HG02852 (cell line): ENCODE data around the gene TPST2.

Experiments used
- ATAC-seq: cut with Tn5 transposase; IDR thresholded peaks from one replicate; pipeline ENCODE4 v1.9.1; 2021; ENCODE audit warnings: mild to moderate bottlenecking, moderate library complexity; ENCODE audit not compliant: unreplicated experiment

Gene TPST2

DNA sequence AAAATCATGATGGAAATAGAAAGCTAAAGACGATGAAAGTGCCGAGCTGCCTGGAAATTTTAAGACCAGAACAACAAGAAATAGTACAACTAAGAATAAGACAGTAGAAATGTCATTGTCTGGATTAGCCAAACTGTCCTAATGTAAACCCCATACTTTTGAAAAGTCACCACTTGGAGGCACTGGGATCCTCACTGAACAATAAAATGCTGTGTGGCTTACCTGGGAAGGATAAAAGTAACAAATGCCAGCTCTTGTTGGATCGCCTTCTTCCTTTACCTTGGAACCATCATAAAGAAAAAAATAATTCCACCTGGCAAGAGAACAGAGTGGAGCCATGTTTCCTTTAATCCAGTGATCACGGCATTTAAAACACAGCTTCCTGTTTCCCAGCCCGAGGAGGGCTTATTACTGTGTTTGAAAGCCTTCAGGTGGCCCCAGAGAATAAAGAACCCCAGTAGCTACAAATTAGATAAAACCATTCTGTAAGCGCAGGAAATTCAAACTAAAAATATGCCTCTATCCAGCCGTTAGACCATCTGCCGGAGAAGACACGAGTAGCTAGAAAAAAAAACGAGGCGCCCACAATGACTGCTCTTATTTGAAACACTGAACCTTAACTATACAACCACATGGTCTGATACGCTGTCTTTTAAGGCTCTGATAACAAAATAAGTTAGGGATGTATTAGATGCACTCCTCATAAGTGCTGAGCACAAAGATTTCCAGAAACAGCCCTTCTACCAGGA, 110.7 kb downstream of the TPST2 start:
- no peak for ATAC-seq

DNA sequence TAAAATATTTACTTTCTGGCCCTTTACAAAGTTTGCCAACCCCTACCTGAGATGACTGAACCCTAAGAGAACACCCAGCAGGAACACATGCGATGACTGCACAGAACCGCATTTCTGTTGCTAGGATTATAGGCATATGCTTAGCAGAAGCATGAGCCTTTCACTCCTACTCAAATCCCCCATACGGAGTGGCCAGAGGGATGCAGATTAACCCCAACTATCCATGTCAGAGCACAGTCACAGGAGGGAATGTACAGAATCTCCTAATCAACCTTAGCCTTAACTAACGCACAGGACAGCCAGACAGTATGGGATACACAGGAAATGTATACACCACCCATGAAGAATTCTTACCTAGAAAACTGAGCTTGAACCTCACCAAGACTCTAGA, 112.6 kb downstream of the TPST2 start:
- no peak for ATAC-seq

DNA sequence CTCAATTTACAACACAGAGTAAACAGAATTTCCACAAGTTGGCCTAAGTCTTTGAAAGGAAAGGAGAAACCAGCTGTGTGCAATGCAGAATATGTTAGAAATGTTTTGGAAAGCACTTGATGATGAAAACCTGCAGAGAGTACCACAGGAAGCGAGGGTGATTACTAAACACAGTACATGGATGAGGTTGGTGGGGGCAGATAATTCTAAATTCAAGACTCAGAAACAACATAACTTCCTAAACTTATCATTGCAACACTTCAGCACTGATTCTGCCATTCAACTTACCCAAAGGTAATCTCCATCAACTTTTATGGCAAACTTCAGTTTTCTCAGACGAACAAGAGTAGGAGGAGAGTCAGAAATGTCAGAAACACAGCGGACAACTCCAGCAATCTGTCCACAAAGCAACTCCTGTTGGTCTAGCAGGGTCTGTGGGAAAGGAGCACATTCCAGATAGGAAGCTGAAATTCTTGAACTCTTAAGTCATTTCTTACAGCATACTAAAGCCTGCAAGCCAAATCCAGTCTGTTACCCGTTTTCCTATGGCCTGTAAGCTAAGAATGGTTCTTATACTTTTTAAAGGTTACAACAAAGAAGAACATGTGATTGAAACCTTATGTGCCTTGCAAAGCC, 113.1 kb downstream of the TPST2 start:
- ATAC-seq = no peak

DNA sequence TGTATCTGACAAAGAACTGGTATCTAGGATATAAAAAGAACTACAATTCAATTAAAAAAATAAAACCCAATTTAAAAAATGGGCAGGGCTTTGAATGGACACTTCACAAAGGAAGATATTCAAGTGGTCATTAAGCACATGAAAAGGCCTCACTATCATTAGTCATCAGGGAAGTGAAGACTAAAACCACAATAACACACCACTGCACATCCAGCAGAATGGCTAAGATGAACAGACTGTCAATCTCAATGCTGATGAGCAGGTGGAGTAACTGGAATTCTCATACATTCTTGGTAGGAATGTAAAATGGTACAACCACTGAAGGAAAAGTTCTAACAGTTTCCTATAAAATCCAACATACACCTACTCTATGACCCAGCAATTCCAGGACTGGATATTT, 115.2 kb downstream of the TPST2 start:
- ATAC-seq = no peak
